Left ventricle myocardium inferior (tissue), 1 donor: Measurements from ENCODE around the gene RARB. TPM values are rescaled to one million over a fixed set of nuclear protein-coding genes. Genes with fewer than 3 reads are reported as not detected.
A peak's percentile ranks its signal among the peaks of the same experiment; 100 is the strongest.

ENCODE experiments used
- DNase-seq: peaks from one replicate; pipeline ENCODE4 v3.0.0-alpha.2; 2020
- H3K27ac ChIP-seq: fragments of 200-600 bp; replicated peaks from 2 replicates; pipeline ENCODE4 v1.8.0; 2021
- H3K27me3 ChIP-seq: fragments of 200-600 bp; 2 replicates; pipeline ENCODE4 v1.8.0; 2021; ENCODE audit warnings: low read depth
- H3K36me3 ChIP-seq: fragments of 200-600 bp; 2 replicates; pipeline ENCODE4 v1.8.0; 2021
- H3K4me1 ChIP-seq: fragments of 200-600 bp; 2 replicates; pipeline ENCODE4 v1.8.0; 2021
- H3K4me3 ChIP-seq: fragments of 200-600 bp; 2 replicates; pipeline ENCODE4 v1.8.0; 2021; ENCODE audit warnings: mild to moderate bottlenecking, moderate library complexity
- H3K9me3 ChIP-seq: fragments of 200-600 bp; replicated peaks from 2 replicates; pipeline ENCODE4 v1.8.0; 2021
- CTCF ChIP-seq: fragments of 200-600 bp; IDR thresholded peaks from 2 replicates; pipeline ENCODE4 v1.8.0; 2021; ENCODE audit warnings: antibody characterized with exemption, mild to moderate bottlenecking, borderline replicate concordance
- intact Hi-C: fragments of 100-400 bp; cut with micrococcal nuclease; formaldehyde crosslinking; loops from one replicate; pipeline ENCODE4 v1.11.0; 2022
- total RNA-seq: library from RNA; stranded (reverse); fragmentation: NEBNext Ultra II Directional; extraction: Animal tissue kit (Norgen Biotek cat#: 25700); gene quantifications from one replicate; pipeline ENCODE4 v1.2.1, GENCODE V29; 2021
- donor health status: DM: no; HTN: yes; CAD: no; lungs with severe emphysema.

The RARB gene
- total RNA-seq, 1 donor from 2014 or later = 15.6 TPM

- H3K36me3 ChIP-seq = no peaks in the 10 kb centered on the region
- H3K4me3 ChIP-seq = peak overlapping the region; percentile 83
- DNase-seq = no peak
- no peaks in the 10 kb centered on the region for H3K9me3 ChIP-seq
- peak overlapping the region; percentile 96 for H3K27ac ChIP-seq
- TF ChIP-seq CTCF = no peak
- no peaks in the 10 kb centered on the region for H3K27me3 ChIP-seq
- peaks cover 60% of the 10 kb centered on the region for H3K4me1 ChIP-seq
- intact Hi-C loops = loop anchor here (5.0 kb wide), 1 partner anchor 165 kb away; no protein-coding TSS in a partner anchor
Observed at GRCh38 chr3:25427563-25427941, 511 bp upstream of the RARB start.

GRCh38 chr3:25428789-25429335, 799 bp downstream of the RARB start:
- Histone ChIP-seq H3K4me3 (peak overlapping the region; percentile 83), H3K36me3 (no peaks in the 10 kb centered on the region), H3K27me3 (no peaks in the 10 kb centered on the region), H3K27ac (peak overlapping the region; percentile 96), H3K4me1 (peaks cover 74% of the 10 kb centered on the region), H3K9me3 (no peaks in the 10 kb centered on the region)
- intact Hi-C loops = loop anchor here (5.0 kb wide), 1 partner anchor 163 kb away; no protein-coding TSS in a partner anchor
- no peak for TF ChIP-seq CTCF
- DNase-seq = no peak

GRCh38 chr3:25429361-25430286, 1.6 kb downstream of the RARB start:
- H3K9me3 ChIP-seq = no peaks in the 10 kb centered on the region
- H3K4me3 ChIP-seq = peak overlapping the region; percentile 83
- peak; percentile 14 for TF ChIP-seq CTCF
- H3K27me3 ChIP-seq = no peaks in the 10 kb centered on the region
- H3K36me3 ChIP-seq = no peaks in the 10 kb centered on the region
- DNase-seq = no peak
- H3K27ac ChIP-seq = peak overlapping the region; percentile 96
- intact Hi-C loops = loop anchor here (5.0 kb wide), 1 partner anchor 163 kb away; no protein-coding TSS in a partner anchor
- H3K4me1 ChIP-seq = peaks cover 81% of the 10 kb centered on the region

GRCh38 chr3:25430287-25430934, 2.3 kb downstream of the RARB start:
- intact Hi-C loops = no loop called here
- no peaks in the 10 kb centered on the region for H3K9me3 ChIP-seq
- H3K27ac ChIP-seq = peak overlapping the region; percentile 96
- TF ChIP-seq CTCF = no peak
- H3K4me3 ChIP-seq = peak overlapping the region; percentile 83
- H3K36me3 ChIP-seq = no peaks in the 10 kb centered on the region
- peaks cover 89% of the 10 kb centered on the region for H3K4me1 ChIP-seq
- H3K27me3 ChIP-seq = no peaks in the 10 kb centered on the region
- DNase-seq = no peak

- Histone ChIP-seq H3K36me3 (no peaks in the 10 kb centered on the region), H3K9me3 (no peaks in the 10 kb centered on the region), H3K4me3 (peak overlapping the region; percentile 83), H3K27me3 (no peaks in the 10 kb centered on the region), H3K27ac (peak overlapping the region; percentile 96), H3K4me1 (peaks cover 94% of the 10 kb centered on the region)
- TF ChIP-seq CTCF = no peak
- intact Hi-C loops = no loop called here
- no peak for DNase-seq
Observed at GRCh38 chr3:25430935-25431770, 3.1 kb downstream of the RARB start.
